GM19324 (cell line): Measurements from ENCODE around the gene PPP1R2C.

Experiments
- ATAC-seq: cut with Tn5 transposase; IDR thresholded peaks from one replicate; pipeline ENCODE4 v1.9.1; 2021; ENCODE audit warnings: mild to moderate bottlenecking, moderate library complexity; ENCODE audit not compliant: unreplicated experiment, low FRiP score

PPP1R2C gene

GRCh38 chrX:42751573-42751972, 26.4 kb downstream of the PPP1R2C start:
- ATAC-seq, result no peak

GRCh38 chrX:42748067-42748850, 29.7 kb downstream of the PPP1R2C start:
- ATAC-seq, result no peak

DNA sequence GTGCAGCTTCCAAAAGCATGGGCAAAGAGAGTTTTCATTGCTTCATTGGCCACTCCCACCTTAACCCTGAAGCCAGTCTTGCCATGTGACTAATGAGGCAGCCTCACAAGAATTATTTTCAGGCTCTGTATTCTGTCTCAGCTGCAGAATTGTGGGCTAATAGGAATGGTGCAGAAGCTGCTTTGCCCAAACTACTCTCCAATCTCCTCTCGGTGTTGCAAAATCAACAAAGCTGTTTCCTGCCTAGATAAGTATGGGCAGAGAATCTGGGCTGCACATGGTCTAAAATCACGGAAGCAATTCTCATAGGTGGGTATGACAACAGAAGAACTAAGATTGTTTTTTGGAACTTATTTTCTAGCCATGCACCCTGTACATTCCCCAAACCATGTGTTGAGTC, 31.4 kb downstream of the PPP1R2C start:
- ATAC-seq, result no peak

GRCh38 chrX:42740456-42740855, 37.5 kb downstream of the PPP1R2C start:
- no peak for ATAC-seq

DNA sequence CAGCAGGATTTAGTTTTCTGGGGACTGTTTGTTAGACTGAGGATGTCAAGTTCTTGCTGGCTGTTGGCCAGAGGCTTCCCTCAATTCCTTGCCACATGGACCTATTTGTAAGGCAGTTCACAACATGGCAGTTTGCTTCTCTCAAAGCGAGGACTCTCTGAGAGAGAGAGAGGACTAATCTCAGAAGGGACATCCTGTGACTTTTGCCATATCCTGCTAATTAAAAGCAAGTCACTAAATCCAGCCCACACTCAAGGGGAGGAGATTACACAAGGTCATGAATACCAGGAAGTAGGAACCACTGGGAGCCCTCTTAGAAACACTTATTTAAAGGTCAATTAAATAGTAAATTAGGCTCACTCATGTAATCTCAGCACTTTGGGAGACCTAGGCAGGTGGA, 38.2 kb downstream of the PPP1R2C start:
- no peak for ATAC-seq

GRCh38 chrX:42739258-42739657, 38.7 kb downstream of the PPP1R2C start:
- no peak for ATAC-seq

- no peak for ATAC-seq
These were observed 39.4 kb downstream of the PPP1R2C start for GRCh38 chrX:42738552-42738951.

GRCh38 chrX:42735250-42735649, 42.7 kb downstream of the PPP1R2C start:
- ATAC-seq, result no peak

- no peak for ATAC-seq
These were observed 45.5 kb downstream of the PPP1R2C start for GRCh38 chrX:42732506-42732905.
